ENCODE measurements around the gene OMA1. TPM values are rescaled to one million over a fixed set of nuclear protein-coding genes. Genes with fewer than 3 reads are reported as not detected.

OMA1 gene
- total RNA-seq, 1 donor from 2014 or later = 33.4 TPM

- intact Hi-C loops (cut with DNase I) = no loop called here
- peak; percentile 86 to 91 for ATAC-seq
- TF ChIP-seq CTCF (IDR thresholded peaks at IDR 0.05) = no peak
Measured at GRCh38 chr1:58576727-58577653, 30.5 kb upstream of the OMA1 start, which contains the start of gene TACSTD2. TSS of gene TACSTD2 (minus strand) at chr1:58577252. CDS start at chr1:58577156, 96 bp downstream.

GRCh38 chr1:58576325-58576726 lies 29.8 kb upstream of the OMA1 start:
- no peak for TF ChIP-seq CTCF (IDR thresholded peaks at IDR 0.05)
- Histone ChIP-seq H3K36me3 (no peaks in the 10 kb centered on the region), H3K9me3 (no peaks in the 10 kb centered on the region), H3K27me3 (ENCODE audit: low read depth) (peaks cover 15% of the 10 kb centered on the region), H3K4me3 (peak overlapping the region; percentile 55), H3K4me1 (peaks cover 23% of the 10 kb centered on the region), H3K27ac (peak overlapping the region; percentile 86)
- intact Hi-C loops (cut with DNase I) = no loop called here
- DNase-seq = peak; percentile 82
- ATAC-seq = peak; percentile 62 to 71

More at GRCh38 chr1:58576727-58577653, 30.5 kb upstream of the OMA1 start, which contains the start of gene TACSTD2:
- Histone ChIP-seq H3K27ac (peak within 1 kb of the TSS; percentile 86), H3K4me1 (peaks cover 23% of the 10 kb centered on the region), H3K4me3 (peak within 1 kb of the TSS; percentile 55), H3K27me3 (ENCODE audit: low read depth) (peaks cover 15% of the 10 kb centered on the region), H3K9me3 (no peaks in the 10 kb centered on the region), H3K36me3 (no peaks in the 10 kb centered on the region)
- DNase-seq = peak; percentile 92

- Histone ChIP-seq H3K4me3 (peak overlapping the region; percentile 55), H3K27ac (peak overlapping the region; percentile 86), H3K9me3 (no peaks in the 10 kb centered on the region), H3K36me3 (no peaks in the 10 kb centered on the region), H3K27me3 (ENCODE audit: low read depth) (peaks cover 15% of the 10 kb centered on the region), H3K4me1 (peaks cover 23% of the 10 kb centered on the region)
- TF ChIP-seq CTCF (IDR thresholded peaks at IDR 0.05) = no peak
- intact Hi-C loops (cut with DNase I) = no loop called here
- DNase-seq (no peak), ATAC-seq (peak; percentile 0 to 3)
Measured at GRCh38 chr1:58575551-58576324, 29.2 kb upstream of the OMA1 start.

GRCh38 chr1:58574816-58575215 lies 28.3 kb upstream of the OMA1 start:
- intact Hi-C loops (cut with DNase I) = no loop called here
- TF ChIP-seq CTCF (IDR thresholded peaks at IDR 0.05) = no peak
- H3K4me3 ChIP-seq = peak overlapping the region; percentile 55
- no peaks in the 10 kb centered on the region for H3K36me3 ChIP-seq
- ATAC-seq (no peak), DNase-seq (no peak)
- peaks cover 23% of the 10 kb centered on the region for H3K4me1 ChIP-seq
- H3K9me3 ChIP-seq = no peaks in the 10 kb centered on the region
- H3K27ac ChIP-seq = peak overlapping the region; percentile 86
- peaks cover 15% of the 10 kb centered on the region for H3K27me3 ChIP-seq (ENCODE audit: low read depth)

Measured in lower lobe of right lung (tissue), 2 donors.